ENCODE results near the gene RASD1. TPM values are rescaled to one million over a fixed set of nuclear protein-coding genes. Genes with fewer than 3 reads are reported as not detected.

The RASD1 gene
- 50.8 TPM for total RNA-seq
- long read RNA-seq, transcript RASD1-201 (2 exons, 1,746 nt) = major isoform, 193 of 209 reads
- long read RNA-seq, partial matches to known transcripts = 0 of 209 reads
- long read RNA-seq, other reads (novel, unspliced or antisense) = 16 of 209 reads

DNA sequence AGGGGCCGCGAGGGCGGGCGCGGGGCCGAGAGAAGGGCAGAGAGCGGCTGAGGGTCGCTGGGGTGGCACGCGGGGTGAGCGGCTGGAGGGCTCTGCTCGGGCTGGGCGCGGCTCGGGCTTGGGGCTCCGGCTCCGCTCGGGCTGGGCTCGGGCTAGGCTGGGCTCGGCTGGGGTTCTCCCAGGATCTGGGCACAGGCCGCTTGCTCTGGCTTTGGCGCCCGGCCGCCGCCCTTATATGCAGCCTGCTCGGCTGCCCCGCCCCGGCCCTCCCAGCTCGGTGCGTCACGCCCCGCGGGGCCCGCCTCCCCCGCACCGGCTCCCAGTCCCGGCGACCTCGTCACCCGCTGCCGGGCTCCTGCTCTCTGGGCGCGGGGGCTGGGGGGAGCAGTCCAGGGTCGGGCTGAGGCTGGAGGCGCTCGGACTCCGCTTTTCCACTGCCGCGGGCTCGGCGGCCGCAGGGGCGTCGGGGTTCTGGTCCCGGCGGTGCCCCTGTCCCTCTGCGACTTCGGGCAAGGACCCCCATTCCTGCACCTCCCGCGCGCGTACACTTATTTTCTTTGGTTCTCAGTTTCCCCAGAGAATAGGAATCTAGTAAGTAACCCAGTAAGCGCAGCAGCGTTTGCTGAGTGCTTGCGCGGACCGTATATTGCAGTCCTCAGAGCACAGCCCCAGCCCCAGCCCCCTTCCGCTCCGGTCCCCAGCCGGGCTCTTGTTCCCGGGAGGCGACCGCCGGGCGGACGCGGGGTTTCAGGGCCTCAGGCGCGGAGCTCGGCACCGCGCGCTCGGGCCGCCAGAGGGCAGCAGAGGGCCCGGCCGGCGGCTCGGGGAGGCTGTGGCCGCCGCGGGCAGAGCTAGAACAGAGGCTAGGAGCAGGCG lies at the start of gene RASD1:
Gene RASD1, minus strand, starts transcription at position 207 of the 876 bp plus-strand sequence. CDS start 214 bp downstream, outside the sequence.
- ATAC-seq (peak; percentile 90), DNase-seq (peak; percentile 97)
- intact Hi-C loops (cut with micrococcal nuclease) = loop anchor here (5.0 kb wide), 1 partner anchor 76 kb away; no protein-coding TSS in a partner anchor

DNA sequence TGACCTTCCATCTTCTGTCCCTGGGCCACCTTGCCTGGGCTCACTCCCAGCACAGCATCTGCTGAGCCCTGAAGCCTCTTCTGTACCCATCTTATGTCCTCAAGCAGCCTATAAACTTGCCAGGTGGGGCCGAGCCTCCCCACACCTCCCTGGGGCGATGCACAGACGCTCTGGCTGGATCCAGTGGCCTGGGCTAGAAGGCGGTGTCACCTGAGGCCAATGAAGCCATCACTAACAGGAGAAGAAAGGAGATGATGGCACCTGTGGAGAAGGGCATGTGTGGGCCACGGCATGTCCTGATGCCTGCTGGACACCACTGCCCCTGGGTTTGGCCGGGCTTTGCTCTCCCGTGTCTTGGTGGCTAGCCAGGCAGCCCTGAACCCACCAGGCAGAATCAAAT lies 49.8 kb upstream of the RASD1 start:
- peak; percentile 23 for DNase-seq
- intact Hi-C loops (cut with micrococcal nuclease) = no loop called here
- ATAC-seq = no peak

GRCh38 chr17:17545031-17545820 lies 49.0 kb upstream of the RASD1 start:
- intact Hi-C loops (cut with micrococcal nuclease) = no loop called here
- no peak for ATAC-seq
- peak; percentile 58 for DNase-seq

GRCh38 chr17:17542906-17543635 lies 46.9 kb upstream of the RASD1 start:
- intact Hi-C loops (cut with micrococcal nuclease) = no loop called here
- DNase-seq (peak; percentile 10), ATAC-seq (no peak)

DNA sequence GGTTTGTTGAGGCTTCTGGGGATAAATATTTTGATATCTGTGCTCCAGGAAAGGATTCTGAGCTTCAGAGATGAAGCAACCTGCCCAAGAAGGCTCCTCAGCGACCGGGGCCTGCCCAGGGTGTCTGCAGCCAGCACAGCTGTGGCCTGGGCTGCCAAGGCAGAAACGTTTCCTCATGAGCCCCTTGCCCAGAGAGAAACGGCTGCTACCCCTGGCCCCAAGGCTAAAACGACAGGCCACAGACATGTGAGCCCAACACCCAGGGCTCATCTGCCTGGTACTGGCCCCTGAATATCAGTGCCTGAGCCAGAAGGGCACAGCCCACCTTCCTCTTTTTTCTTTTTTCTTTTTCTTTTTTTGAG lies 45.4 kb upstream of the RASD1 start:
- intact Hi-C loops (cut with micrococcal nuclease) = no loop called here
- DNase-seq = peak; percentile 10
- ATAC-seq = no peak

DNA sequence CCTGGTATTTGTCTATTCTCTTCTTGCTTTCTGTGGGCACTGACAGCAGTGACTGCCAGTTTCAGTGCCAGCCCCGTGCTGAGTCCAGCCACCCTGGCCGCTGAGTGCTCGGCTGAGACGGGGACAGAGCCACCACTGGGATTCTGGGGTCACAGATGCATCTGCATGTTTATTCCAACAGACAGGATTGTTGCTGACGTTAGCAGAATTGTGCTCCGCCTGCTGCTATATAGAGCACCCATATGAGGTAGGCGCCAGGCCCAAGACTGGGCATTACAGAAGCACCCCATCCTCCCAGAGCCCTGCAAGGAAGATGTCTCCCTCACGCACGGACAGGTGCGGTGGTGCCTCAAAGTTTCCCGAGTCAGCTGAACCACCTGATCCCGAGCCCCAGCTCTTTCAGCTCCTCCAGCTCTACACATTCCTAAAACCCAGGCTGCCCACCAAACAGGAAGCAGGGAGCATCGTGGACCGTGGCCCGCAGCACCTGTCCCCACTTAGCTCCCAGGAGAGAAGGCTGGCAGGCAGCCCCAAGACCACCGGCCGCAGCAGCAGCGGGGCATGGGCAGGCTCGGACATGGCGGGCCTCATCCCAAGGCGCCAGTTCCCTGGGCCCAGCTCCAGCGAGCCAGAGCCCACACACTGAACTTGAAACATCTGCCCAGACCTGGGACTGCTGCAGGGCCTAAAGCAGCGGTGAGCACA lies 44.9 kb upstream of the RASD1 start:
- ATAC-seq (peak; percentile 15), DNase-seq (no peak)
- intact Hi-C loops (cut with micrococcal nuclease) = no loop called here

DNA sequence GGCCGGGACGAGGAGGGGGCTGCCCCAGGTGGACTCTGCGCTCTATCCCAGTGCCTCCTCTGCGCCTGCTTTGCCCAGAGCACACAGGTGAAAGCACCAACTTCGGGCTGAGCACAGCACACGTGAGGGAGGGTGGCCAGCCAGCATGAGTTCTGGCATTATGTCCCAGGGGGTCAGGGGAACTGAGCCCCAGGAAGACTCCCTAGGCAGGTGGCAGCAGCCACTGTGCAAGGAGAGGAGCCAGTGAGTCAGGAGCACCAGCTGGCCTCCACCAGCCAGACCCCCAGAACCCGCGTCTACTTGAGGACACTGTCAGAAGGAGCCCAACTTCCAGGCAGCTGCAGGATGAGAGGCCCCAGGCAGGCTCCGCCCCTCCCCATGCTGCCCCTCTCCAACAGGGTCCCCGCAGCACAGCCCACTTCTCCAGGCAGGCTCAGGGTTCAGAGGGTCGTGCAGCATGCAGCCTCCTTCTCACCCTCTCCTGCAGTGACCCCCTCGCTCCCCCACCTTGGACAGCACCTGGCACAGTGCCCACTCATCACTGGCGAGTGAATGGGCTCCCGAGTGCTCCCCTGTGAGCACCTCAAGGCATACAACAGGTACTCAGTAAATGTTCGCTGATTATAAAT lies 44.2 kb upstream of the RASD1 start:
- DNase-seq (no peak), ATAC-seq (no peak)
- intact Hi-C loops (cut with micrococcal nuclease) = no loop called here

DNA sequence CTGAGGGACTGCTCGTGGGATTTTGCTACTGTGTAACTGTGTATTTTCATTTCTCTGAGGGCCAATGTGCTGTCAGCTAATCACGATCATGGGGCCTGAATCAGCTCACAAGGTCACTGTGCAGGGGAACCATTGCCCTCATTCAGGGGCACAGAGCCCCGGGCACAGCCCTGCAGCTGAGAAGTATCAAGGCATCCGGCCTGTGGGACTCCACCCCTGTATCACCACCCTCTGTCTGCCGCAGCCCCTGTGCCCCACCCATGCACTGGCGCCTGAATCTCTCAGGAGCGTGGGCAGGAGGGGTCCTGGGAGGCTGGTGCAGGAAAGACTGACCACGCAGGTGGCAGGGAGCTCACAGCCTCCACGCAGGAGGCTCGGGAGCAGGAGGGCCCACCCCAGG lies 43.4 kb upstream of the RASD1 start:
- DNase-seq = no peak
- intact Hi-C loops (cut with micrococcal nuclease) = no loop called here
- no peak for ATAC-seq

DNA sequence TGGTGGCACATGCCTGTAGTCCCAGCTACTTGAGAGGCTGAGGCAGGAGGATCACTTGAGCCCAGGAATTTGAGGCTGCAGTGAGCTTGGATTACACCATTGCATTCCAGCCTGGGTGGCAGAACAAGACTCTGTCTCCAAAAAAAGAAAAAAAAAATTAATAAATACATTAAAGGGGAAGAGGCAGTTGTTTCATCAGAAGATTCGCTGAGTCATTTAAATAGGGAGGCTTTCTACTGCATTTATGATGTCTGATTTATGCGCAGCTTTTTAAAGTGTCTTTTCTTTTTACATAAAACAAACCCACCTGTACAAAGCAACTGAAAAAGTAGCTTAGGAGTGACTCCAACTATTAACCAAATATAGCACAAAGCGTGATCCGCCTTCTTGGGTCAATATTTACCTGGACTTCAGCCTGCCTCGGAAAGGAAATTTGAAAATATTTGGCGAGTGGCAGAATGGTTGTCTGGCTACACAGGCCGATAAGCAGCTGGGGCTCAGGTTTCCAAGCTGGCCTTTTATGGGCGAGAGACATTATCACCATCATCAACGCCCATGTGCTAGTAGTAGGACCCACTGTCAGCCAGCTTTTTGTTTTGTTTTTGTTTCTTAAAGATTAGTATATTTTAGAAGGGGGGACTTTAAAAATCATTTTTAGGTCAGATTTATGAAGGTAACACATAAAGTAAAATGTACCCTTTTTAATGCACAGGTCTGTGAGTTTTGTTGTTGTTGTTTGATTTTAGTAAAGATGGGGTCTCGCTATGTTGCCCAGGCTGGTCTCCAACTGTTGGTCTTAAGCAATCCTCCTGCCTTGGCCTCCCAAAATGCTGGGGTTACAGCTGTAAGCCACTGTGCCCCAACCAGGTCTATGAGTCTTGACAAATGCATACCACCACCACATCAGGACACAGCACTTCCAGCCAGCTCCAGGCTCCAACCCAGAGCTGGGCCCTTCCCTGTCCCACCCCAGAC lies 42.5 kb upstream of the RASD1 start:
- intact Hi-C loops (cut with micrococcal nuclease) = no loop called here
- DNase-seq (no peak), ATAC-seq (no peak)

- ATAC-seq = no peak
- intact Hi-C loops (cut with micrococcal nuclease) = no loop called here
- DNase-seq = peak; percentile 23
Measured at GRCh38 chr17:17537311-17538099, 41.3 kb upstream of the RASD1 start.

GRCh38 chr17:17536702-17537101 lies 40.5 kb upstream of the RASD1 start:
- DNase-seq (peak; percentile 24), ATAC-seq (peak; percentile 1)
- intact Hi-C loops (cut with micrococcal nuclease) = no loop called here

DNA sequence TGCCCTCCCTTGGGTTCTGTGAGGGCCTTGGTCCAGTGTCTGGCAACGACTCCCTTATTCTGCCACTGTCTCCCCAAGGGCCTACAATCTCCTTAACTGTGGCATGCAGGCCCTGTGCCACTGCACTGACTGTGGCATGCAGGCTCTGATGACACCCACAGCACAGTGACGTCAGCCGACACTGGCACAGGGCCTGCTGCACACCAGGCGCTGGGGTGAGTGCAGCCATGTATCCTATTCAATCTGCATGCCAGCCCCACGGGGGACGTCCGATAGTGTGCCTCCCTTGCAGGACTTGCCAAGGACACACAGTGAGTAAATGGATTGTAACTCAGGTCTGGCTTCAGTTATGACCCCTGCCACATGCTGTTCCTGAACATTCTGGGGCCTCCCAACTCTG lies 39.8 kb upstream of the RASD1 start:
- DNase-seq (peak; percentile 94), ATAC-seq (peak; percentile 94)
- intact Hi-C loops (cut with micrococcal nuclease) = no loop called here

DNA sequence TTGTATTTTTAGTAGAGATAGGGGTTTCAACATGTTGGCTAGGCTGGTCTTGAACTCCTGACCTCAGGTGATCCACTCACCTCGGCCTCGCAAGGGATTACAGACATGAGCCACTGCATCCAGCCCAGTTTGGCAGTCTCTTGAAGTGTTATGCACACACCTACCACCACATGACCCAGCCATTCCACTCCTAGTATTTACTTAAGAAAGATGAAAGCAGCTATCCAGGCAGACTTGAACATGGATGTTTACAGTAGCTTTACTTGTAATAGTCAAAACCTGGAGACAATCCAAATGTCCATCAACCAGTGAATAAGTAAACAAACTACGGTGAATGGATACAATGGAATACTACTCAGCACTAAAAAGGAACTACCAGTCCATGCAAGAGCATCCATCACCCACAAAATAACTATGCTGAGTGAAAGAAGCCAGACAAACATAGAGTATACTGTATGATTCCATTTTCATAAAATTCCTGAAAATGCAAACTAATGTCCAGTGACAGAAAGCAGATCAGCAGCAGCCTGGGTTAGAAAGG lies 37.8 kb upstream of the RASD1 start:
- intact Hi-C loops (cut with micrococcal nuclease) = no loop called here
- DNase-seq = no peak
- ATAC-seq = no peak

DNA sequence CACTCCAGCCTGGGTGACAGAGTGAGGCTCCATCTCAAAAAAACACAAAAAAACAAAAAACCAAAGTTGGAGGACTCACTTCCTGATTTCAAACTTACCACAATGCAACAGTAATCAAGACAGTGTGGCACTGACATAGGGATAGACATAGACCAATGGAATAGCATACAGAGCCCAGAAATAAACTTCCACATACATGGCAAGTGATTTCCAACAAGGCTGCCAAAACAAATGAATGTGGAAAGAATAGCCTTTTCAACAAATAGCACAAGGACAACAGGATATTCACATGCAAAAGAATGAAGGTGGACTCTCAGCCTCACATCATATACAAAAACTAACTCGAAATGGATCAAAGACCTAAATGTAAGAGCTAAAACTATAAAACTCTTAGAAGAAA lies 36.8 kb upstream of the RASD1 start:
- ATAC-seq (no peak), DNase-seq (no peak)
- intact Hi-C loops (cut with micrococcal nuclease) = no loop called here

- no peak for ATAC-seq
- intact Hi-C loops (cut with micrococcal nuclease) = no loop called here
- DNase-seq = no peak
Measured at GRCh38 chr17:17531156-17531555, 35.0 kb upstream of the RASD1 start.

Data from left ventricle myocardium superior (tissue), 1 donor.